Bronchial epithelial cell (primary cell): ENCODE measurements around the gene LELP1. TPM values are rescaled to one million over a fixed set of nuclear protein-coding genes. Genes with fewer than 3 reads are reported as not detected.
A peak's percentile ranks its signal among the peaks of the same experiment; 100 is the strongest.

Experiments
- DNase-seq: peaks from one replicate; pipeline ENCODE4 v3.0.0-alpha.2; 2010; ENCODE audit warnings: low read depth
- FAIRE-seq: peaks from 2 replicates; lab custom pipeline; 2011; peaks lifted over from hg19 to GRCh38; lab: Jason Lieb, UNC
- H3K27me3 ChIP-seq: 2 replicates; pipeline ENCODE4 v1.5.1; 2011; ENCODE audit warnings: low read length; ENCODE audit not compliant: control insufficient read depth, insufficient read depth
- H3K36me3 ChIP-seq: 2 replicates; pipeline ENCODE4 v1.5.1; 2011; ENCODE audit warnings: low read length; ENCODE audit not compliant: control insufficient read depth, insufficient read depth
- H3K4me3 ChIP-seq: 2 replicates; pipeline ENCODE4 v1.5.1; 2011; ENCODE audit warnings: mild to moderate bottlenecking, low read depth, low read length, control low read depth
- total RNA-seq: library from RNA; depleted of rRNA; stranded (reverse); fragments of >200 nt; gene quantifications from 2 replicates; pipeline ENCODE4 v1.2.1, GENCODE V29; 2014
- TF ChIP-seq, protein P1 (sequence below): IDR thresholded peaks from 2 replicates; pipeline ENCODE4 v1.5.1; 2011; ENCODE audit warnings: mild to moderate bottlenecking, moderate library complexity, low read length, control low read depth, inconsistent platforms; ENCODE audit not compliant: insufficient read depth, severe bottlenecking

The LELP1 gene
- total RNA-seq, 1 donor from 2014 or later: not detected

DNA sequence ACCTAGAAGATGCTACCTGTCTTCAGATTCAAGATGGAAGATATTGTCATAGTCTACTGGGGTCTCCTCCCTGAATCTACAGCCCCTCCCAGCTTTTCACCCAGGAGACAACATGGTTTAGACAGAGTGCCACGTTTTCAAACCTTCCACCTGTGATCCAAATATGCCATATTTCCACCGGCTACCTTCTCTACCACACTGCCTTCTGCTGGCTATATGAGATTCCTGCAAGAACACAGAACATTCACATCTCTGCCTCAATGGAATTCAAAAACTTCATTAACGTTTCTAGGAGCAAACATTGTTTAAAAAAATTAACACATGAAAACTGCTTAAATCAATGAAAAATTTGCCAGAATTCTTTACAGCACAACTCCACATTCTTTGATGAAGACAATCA lies 12.9 kb upstream of the LELP1 start:
- TF ChIP-seq, protein P1, sequence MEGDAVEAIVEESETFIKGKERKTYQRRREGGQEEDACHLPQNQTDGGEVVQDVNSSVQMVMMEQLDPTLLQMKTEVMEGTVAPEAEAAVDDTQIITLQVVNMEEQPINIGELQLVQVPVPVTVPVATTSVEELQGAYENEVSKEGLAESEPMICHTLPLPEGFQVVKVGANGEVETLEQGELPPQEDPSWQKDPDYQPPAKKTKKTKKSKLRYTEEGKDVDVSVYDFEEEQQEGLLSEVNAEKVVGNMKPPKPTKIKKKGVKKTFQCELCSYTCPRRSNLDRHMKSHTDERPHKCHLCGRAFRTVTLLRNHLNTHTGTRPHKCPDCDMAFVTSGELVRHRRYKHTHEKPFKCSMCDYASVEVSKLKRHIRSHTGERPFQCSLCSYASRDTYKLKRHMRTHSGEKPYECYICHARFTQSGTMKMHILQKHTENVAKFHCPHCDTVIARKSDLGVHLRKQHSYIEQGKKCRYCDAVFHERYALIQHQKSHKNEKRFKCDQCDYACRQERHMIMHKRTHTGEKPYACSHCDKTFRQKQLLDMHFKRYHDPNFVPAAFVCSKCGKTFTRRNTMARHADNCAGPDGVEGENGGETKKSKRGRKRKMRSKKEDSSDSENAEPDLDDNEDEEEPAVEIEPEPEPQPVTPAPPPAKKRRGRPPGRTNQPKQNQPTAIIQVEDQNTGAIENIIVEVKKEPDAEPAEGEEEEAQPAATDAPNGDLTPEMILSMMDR: peak; percentile 71
- no peak overlapping the region for H3K4me3 ChIP-seq
- no peaks in the 10 kb centered on the region for H3K36me3 ChIP-seq
- FAIRE-seq: no peak
- peak; percentile 48 for DNase-seq
- no peaks in the 10 kb centered on the region for H3K27me3 ChIP-seq

DNA sequence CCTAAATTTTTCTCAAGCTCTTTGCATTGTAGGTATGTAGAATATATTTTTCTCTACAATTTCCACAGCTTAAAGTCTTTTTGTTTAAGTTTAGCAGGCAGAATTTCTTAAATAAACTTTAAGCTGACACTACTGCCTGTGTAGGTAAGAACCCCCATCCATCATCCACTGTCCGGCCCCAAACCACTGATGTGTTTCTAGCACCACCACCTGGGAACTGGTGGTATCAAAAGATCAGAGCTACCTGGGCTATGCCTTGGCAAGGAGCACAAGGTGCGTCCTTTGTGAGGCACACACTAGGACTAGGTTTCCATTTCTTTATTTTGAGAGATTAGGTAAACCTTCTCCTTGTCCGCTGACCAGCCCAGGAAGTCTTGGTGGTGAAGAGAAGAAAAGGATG lies 10.5 kb upstream of the LELP1 start:
- FAIRE-seq: no peak

DNA sequence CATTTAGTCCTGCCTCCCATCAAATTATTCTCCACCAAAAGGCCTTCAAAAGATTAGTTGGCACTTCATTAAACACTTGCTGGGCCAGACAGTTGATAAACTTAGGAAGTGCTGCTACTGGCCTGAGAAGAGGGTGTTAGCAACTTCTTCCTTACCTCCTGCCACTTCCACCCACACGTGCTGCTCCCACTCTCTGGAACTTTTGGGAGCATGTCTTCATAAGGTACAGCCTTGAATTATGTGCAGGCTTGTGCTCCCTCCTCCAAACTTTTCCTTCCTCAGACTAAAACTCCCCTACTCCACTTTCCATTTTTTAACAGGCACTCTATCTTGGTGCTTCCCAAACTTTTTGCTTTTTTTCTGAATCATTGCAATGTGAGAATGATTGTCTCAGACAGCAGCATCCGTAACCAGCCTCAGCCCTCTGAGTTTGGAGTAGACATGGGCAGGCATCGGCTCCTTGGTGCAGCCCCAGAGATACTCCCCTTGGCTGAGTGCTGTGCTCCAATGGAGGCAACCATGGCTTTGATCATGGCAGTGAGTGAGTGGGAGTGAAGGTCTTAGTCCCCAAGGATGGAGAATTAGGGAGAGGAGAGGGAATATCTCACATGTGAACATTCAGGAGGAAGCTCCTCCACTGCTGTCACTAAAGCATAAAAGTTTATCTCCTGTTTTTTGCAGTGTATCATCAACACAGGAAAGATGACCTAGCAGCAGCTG lies 8.7 kb upstream of the LELP1 start:
- DNase-seq (no peak), FAIRE-seq (no peak)
- TF ChIP-seq, protein P1: no peak
- Histone ChIP-seq H3K4me3 (no peak overlapping the region), H3K36me3 (no peaks in the 10 kb centered on the region), H3K27me3 (peaks cover 1% of the 10 kb centered on the region)

More for the DNA sequence above, 10.5 kb upstream of the LELP1 start:
- DNase-seq: peak; percentile 53
- TF ChIP-seq, protein P1: peak; percentile 78
- Histone ChIP-seq H3K36me3 (no peaks in the 10 kb centered on the region), H3K27me3 (no peaks in the 10 kb centered on the region), H3K4me3 (no peak overlapping the region)

GRCh38 chr1:153195216-153195615 lies 8.0 kb upstream of the LELP1 start:
- no peaks in the 10 kb centered on the region for H3K36me3 ChIP-seq
- peaks cover 1% of the 10 kb centered on the region for H3K27me3 ChIP-seq
- no peak for FAIRE-seq
- TF ChIP-seq, protein P1: no peak
- no peak for DNase-seq
- no peak overlapping the region for H3K4me3 ChIP-seq

DNA sequence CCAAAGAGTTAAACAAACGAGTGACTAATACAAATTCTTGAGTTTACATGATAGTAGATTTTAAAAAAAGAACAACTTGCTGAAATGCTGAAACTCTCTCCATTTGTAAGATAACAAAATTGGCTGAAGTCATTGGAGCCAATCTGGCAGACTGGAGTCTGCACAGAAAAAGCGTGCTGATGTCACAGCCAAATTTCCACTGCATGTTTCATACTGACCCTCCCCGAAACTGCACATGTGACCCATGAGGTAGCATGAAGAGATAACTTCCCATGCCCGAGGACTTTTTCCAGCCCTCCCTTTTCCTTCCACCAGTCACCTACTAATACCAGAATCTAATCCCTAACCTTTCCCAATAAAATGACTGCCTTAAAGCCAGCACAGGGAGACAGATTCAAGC lies 1.2 kb upstream of the LELP1 start:
- H3K36me3 ChIP-seq: no peaks in the 10 kb centered on the region
- FAIRE-seq: peak; percentile 68
- DNase-seq: no peak
- H3K4me3 ChIP-seq: no peak overlapping the region
- TF ChIP-seq, protein P1: no peak
- peaks cover 1% of the 10 kb centered on the region for H3K27me3 ChIP-seq

DNA sequence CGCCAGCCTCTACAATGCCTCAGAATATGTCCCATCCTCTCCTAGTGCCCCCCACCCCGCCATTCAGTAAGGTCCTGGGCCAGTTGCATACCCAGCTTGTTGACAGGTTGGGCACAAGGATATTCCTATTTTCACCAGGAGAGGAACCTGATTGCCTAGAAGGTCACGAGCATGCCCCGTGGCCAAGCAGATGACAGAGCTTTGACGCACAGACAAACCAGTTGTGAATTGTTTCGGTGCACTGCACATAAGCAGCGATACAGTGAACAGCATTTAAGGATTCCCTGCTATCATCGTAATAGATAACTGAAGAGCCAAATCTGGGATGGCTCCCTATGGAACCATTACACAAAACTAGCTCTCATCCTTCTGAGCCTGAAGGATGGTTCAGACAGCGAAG lies 3.4 kb downstream of the LELP1 start:
- peaks cover 5% of the 10 kb centered on the region for H3K27me3 ChIP-seq
- FAIRE-seq (no peak), DNase-seq (no peak)
- H3K4me3 ChIP-seq: no peak overlapping the region
- no peaks in the 10 kb centered on the region for H3K36me3 ChIP-seq
- TF ChIP-seq, protein P1: no peak
